SK-N-SH (cell line): ENCODE data around the gene RPS6KC1. TPM values are rescaled to one million over a fixed set of nuclear protein-coding genes. Genes with fewer than 3 reads are reported as not detected.
"Not testable (repeated sequence)": the region's sequence is repeated elsewhere in the genome, so short reads cannot be mapped to it uniquely, and the experiment has no call there.

Experiments used
- CTCF ChIA-PET: fragments of 300-600, 350-600 bp; formaldehyde crosslinking; extraction: SDS; loops from one replicate; lab custom pipeline; 2021; lab: Yijun Ruan, JAX
- POLR2A ChIA-PET: fragments of 350-600 bp; sonication (Branson Sonifier 250); formaldehyde crosslinking; extraction: SDS; loops from one replicate; lab custom pipeline; 2020; ENCODE audit warnings: antibody characterized with exemption, inconsistent platforms; lab: Yijun Ruan, JAX
- DNase-seq: peaks from one replicate; pipeline ENCODE4 v3.0.0; 2012
- H2AFZ ChIP-seq: fragments of 200-600 bp; sonication (generic); 2 replicates; pipeline ENCODE4 v1.8.1; 2016; ENCODE audit warnings: antibody characterized with exemption, mild to moderate bottlenecking, low read depth
- H3F3A ChIP-seq: fragments of 200-600 bp; sonication (generic); replicated peaks from 2 replicates; pipeline ENCODE3; 2016; ENCODE audit warnings: antibody characterized with exemption, mild to moderate bottlenecking; ENCODE audit not compliant: insufficient read depth
- H3K27ac ChIP-seq, 2 experiments: fragments of 200-500 bp in 1 of 2; fragments of 200-600 bp in 1 of 2; sonication (Bioruptor generic) in 1 of 2; sonication (generic), shearing (Covaris generic) in 1 of 2; 2 replicates each; pipeline versions ENCODE4 v1.5.1 to v1.6.1; 2014 to 2016; ENCODE audit warnings: low read depth in 2 of 2, inconsistent platforms in 1 of 2, low read length in 1 of 2, mild to moderate bottlenecking in 1 of 2, mixed read lengths in 1 of 2
- H3K27me3 ChIP-seq: fragments of 200-600 bp; sonication (generic), shearing (Covaris generic); 2 replicates; pipeline ENCODE4 v1.6.1; 2016; ENCODE audit warnings: mixed run types; ENCODE audit not compliant: insufficient read depth
- H3K36me3 ChIP-seq, 2 experiments: fragments of 200-500 bp in 1 of 2; fragments of 200-600 bp in 1 of 2; sonication (Bioruptor generic) in 1 of 2; sonication (generic) in 1 of 2; replicated peaks in 1 of 2; 2 replicates each; pipeline versions ENCODE3 to v1.5.1; 2014 to 2016; ENCODE audit warnings: low read length in 1 of 2, mild to moderate bottlenecking in 1 of 2; ENCODE audit not compliant: insufficient read depth in 2 of 2, control insufficient read depth in 1 of 2
- H3K4me1 ChIP-seq, 2 experiments: fragments of 200-500 bp in 1 of 2; fragments of 200-600 bp in 1 of 2; sonication (Bioruptor generic) in 1 of 2; sonication (generic), shearing (Covaris generic) in 1 of 2; 2 replicates each; pipeline versions ENCODE4 v1.5.1 to v1.6.1; 2014 to 2016; ENCODE audit warnings: low read depth in 1 of 2, low read length in 1 of 2, mixed run types in 1 of 2; ENCODE audit not compliant: insufficient read depth in 2 of 2, control insufficient read depth in 1 of 2
- H3K4me2 ChIP-seq: fragments of 200-600 bp; sonication (generic), shearing (Covaris generic); 2 replicates; pipeline ENCODE4 v1.6.1; 2017; ENCODE audit warnings: mixed run types
- H3K4me3 ChIP-seq, 2 experiments: fragments of 200-500 bp in 1 of 2; fragments of 200-600 bp in 1 of 2; sonication (Bioruptor generic) in 1 of 2; sonication (generic), shearing (Covaris generic) in 1 of 2; 2 replicates each; pipeline versions ENCODE4 v1.5.1 to v1.8.1; 2014 to 2016; ENCODE audit warnings: low read depth in 2 of 2, inconsistent platforms in 1 of 2, low read length in 1 of 2, mild to moderate bottlenecking in 1 of 2, mixed read lengths in 1 of 2, moderate library complexity in 1 of 2
- H3K79me2 ChIP-seq: fragments of 200-600 bp; sonication (generic); 2 replicates; pipeline ENCODE4 v1.8.1; 2017; ENCODE audit warnings: mild to moderate bottlenecking; ENCODE audit not compliant: insufficient read depth
- H3K9ac ChIP-seq: fragments of 200-600 bp; sonication (generic); 2 replicates; pipeline ENCODE4 v1.6.1; 2017; ENCODE audit warnings: mixed run types
- H3K9me2 ChIP-seq: fragments of 200-600 bp; sonication (generic); 2 replicates; pipeline ENCODE4 v1.6.1; 2017; ENCODE audit warnings: mixed run types
- H3K9me3 ChIP-seq: fragments of 200-600 bp; sonication (generic); 2 replicates; pipeline ENCODE4 v1.6.1; 2017; ENCODE audit warnings: mixed run types, mild to moderate bottlenecking, moderate library complexity
- H4K20me1 ChIP-seq: fragments of 200-600 bp; sonication (generic); 2 replicates; pipeline ENCODE4 v1.6.1; 2017; ENCODE audit warnings: mild to moderate bottlenecking, mixed run types; ENCODE audit not compliant: insufficient read depth
- CHD2 ChIP-seq: fragments of 150-350 bp; IDR thresholded peaks from 2 replicates; pipeline ENCODE4 v1.6.1; 2018; ENCODE audit warnings: low read length; ENCODE audit not compliant: partially characterized antibody
- ELF1 ChIP-seq: IDR thresholded peaks from 2 replicates; pipeline ENCODE4 v1.4.0; 2012
- EP300 ChIP-seq, 2 experiments: IDR thresholded peaks; 2 replicates each; pipeline versions ENCODE4 v1.4.0 to v1.6.1; 2012; ENCODE audit warnings: borderline replicate concordance in 1 of 2, low read depth in 1 of 2, low read length in 1 of 2
- EZH2phosphoT487 ChIP-seq: fragments of 200-600 bp; sonication (generic); IDR thresholded peaks from 2 replicates; pipeline ENCODE4 v1.6.1; 2017; ENCODE audit warnings: low read depth, mixed run types, mild to moderate bottlenecking, antibody characterized with exemption, moderate library complexity, borderline replicate concordance
- FOXJ3 ChIP-seq: sonication (generic); formaldehyde crosslinking; IDR thresholded peaks from 2 replicates; pipeline ENCODE4 v1.5.1; 2020; ENCODE audit warnings: mild to moderate bottlenecking, missing genetic modification reagents
- JUND ChIP-seq: IDR thresholded peaks from 2 replicates; pipeline ENCODE4 v1.4.0; 2012
- MEF2A ChIP-seq: IDR thresholded peaks from 2 replicates; pipeline ENCODE4 v1.4.0; 2012; ENCODE audit warnings: low read depth, borderline replicate concordance
- NFIC ChIP-seq: IDR thresholded peaks from 2 replicates; pipeline ENCODE4 v1.4.0; 2012; ENCODE audit warnings: borderline replicate concordance
- NRF1 ChIP-seq: IDR thresholded peaks from 2 replicates; pipeline ENCODE4 v1.6.1; 2012; ENCODE audit warnings: low read depth, mild to moderate bottlenecking, low read length
- RAD21 ChIP-seq: IDR thresholded peaks from 2 replicates; pipeline ENCODE4 v1.6.1; 2012; ENCODE audit warnings: mild to moderate bottlenecking, low read length
- RCOR1 ChIP-seq: fragments of 150-350 bp; IDR thresholded peaks from 2 replicates; pipeline ENCODE4 v1.6.1; 2017; ENCODE audit warnings: antibody characterized with exemption, low read length
- RXRA ChIP-seq: IDR thresholded peaks from 2 replicates; pipeline ENCODE4 v1.4.0; 2012; ENCODE audit warnings: low read depth, mild to moderate bottlenecking, borderline replicate concordance
- SIN3A ChIP-seq: IDR thresholded peaks from 2 replicates; pipeline ENCODE4 v1.6.1; 2012; ENCODE audit warnings: low read depth, mild to moderate bottlenecking, low read length, moderate library complexity, borderline replicate concordance
- TCF12 ChIP-seq: IDR thresholded peaks from 2 replicates; pipeline ENCODE4 v1.4.0; 2012
- YY1 ChIP-seq: IDR thresholded peaks from 2 replicates; pipeline ENCODE4 v1.4.0; 2012; ENCODE audit warnings: low read depth, mild to moderate bottlenecking
- WGBS: methylation state at CpG from one replicate; pipeline ENCODE4 v1.1.6; 2017; ENCODE audit warnings: low lambda C conversion rate; 5-methylcytosine and 5-hydroxymethylcytosine counted together
- polyA plus RNA-seq, 3 experiments: library from polyadenylated mRNA; depleted of rRNA; stranded (reverse); fragments of >200 nt; gene quantifications; 2 replicates each; pipeline ENCODE4 v1.2.3, GENCODE V29; 2012
- TF ChIP-seq, protein P1 (sequence below): fragments of 150-350 bp; IDR thresholded peaks from 2 replicates; pipeline ENCODE4 v1.6.1; 2016; ENCODE audit warnings: mild to moderate bottlenecking, low read depth, low read length
- TF ChIP-seq, protein P2 (sequence below): IDR thresholded peaks from 2 replicates; pipeline ENCODE4 v1.4.0; 2012; ENCODE audit warnings: low read depth, borderline replicate concordance
- TF ChIP-seq, protein P3 (sequence below): IDR thresholded peaks from 2 replicates; pipeline ENCODE4 v1.4.0; 2012; ENCODE audit warnings: low read depth

RPS6KC1 gene
- polyA plus RNA-seq, 1 of the 3 experiments (the other 2 are of a cell fraction): 7.8 TPM

DNA sequence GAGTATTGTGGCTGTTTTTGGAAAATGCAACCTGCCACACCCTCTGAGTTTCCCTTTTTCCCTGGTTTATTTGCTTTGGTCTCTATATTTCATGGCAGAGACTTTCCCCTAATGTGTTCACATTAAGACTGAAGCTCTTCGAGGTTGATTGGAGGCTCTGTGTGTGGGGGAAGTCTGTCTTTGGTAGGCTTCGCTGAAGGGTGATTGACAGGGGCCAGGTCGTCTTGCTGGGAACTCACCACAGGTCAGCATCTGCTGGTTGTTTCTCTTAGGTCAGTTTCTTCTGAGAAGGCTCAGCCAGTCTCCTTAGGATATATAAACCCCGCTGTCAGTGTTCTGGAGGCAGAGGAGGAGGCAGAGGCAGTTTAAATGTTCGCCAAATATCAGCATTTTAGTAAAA lies 249.4 kb downstream of the RPS6KC1 start:
- Histone ChIP-seq H3K9me2 (no peaks in the 10 kb centered on the region), H3K4me3 (no peak overlapping the region), H4K20me1 (no peaks in the 10 kb centered on the region), H3K27ac (no peak overlapping the region), H3K36me3 (no peaks in the 10 kb centered on the region), H3K79me2 (no peaks in the 10 kb centered on the region), H3F3A (no peaks in the 10 kb centered on the region), H3K27me3 (no peaks in the 10 kb centered on the region), H3K9ac (no peak overlapping the region), H3K9me3 (no peaks in the 10 kb centered on the region), H3K4me2 (no peak overlapping the region), H3K4me1 (no peaks in the 10 kb centered on the region), H2AFZ (no peak overlapping the region)
- CTCF ChIA-PET: no interaction called here
- POLR2A ChIA-PET: no interaction called here
- TF ChIP-seq, protein P1, sequence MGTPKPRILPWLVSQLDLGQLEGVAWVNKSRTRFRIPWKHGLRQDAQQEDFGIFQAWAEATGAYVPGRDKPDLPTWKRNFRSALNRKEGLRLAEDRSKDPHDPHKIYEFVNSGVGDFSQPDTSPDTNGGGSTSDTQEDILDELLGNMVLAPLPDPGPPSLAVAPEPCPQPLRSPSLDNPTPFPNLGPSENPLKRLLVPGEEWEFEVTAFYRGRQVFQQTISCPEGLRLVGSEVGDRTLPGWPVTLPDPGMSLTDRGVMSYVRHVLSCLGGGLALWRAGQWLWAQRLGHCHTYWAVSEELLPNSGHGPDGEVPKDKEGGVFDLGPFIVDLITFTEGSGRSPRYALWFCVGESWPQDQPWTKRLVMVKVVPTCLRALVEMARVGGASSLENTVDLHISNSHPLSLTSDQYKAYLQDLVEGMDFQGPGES: no peak
- TF ChIP-seq RCOR1: no peak
- TF ChIP-seq FOXJ3: no peak
- TF ChIP-seq EP300 (IDR thresholded peaks at IDR 0.05; ENCODE audit: borderline replicate concordance in 1 of 2, low read depth in 1 of 2, low read length in 1 of 2): no peak
- TF ChIP-seq RXRA: no peak
- no peak for TF ChIP-seq SIN3A
- no peak for TF ChIP-seq TCF12
- 75% methylated on average over 5 of the region's 5 CpGs for WGBS
- DNase-seq: no peak

DNA sequence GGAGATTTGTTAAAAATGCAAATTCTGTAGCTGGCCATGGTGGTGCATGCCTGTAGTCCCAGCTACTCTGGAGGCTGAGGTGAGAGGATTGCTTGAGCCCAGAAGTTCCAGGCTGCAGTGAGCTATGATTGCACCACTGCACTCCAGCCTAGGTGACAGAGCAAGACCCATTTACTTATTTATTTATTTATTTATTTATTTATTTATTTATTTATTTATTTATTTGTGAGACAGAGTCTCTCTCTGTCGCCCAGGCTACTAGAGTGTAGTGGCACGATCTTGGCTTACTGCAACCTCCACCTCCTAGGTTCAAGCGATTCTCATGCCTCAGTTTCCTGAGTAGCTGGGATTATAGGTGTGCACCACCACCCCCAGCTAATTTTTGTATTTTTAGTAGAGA lies 250.5 kb downstream of the RPS6KC1 start:
- POLR2A ChIA-PET, H3K4me1 ChIP-seq, H3K9me3 ChIP-seq, H3K36me3 ChIP-seq, H3K4me3 ChIP-seq, H3K79me2 ChIP-seq, H3K27me3 ChIP-seq, H3K4me2 ChIP-seq, DNase-seq, H3K9me2 ChIP-seq, H2AFZ ChIP-seq, H4K20me1 ChIP-seq, H3F3A ChIP-seq, H3K27ac ChIP-seq, H3K9ac ChIP-seq: not testable (repeated sequence)
- WGBS: 70% methylated on average over 3 of the region's 3 CpGs
- CTCF ChIA-PET: interaction anchor here (0.6 kb wide), 1 partner anchor 614 kb away, joined by 3 read pairs; no protein-coding TSS in a partner anchor

DNA sequence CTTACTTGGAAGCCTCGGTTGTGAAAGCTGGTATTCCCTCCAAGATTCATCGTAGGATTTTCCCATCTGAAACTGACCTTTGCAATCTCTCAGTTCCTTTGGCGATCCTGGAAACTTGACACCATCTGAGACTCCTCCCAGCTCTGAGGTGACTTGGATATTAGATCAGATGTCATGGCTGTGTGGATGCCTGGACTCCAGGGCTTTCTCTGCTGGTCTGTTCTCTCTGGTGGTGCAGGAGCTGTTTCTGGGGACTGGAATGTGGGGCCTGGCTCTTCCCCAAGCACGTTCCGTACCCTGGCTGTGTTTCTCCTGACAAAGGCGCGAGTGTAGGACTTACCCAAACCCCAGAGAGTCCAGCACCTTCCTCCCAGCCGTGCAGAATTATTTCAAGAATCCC lies 252.2 kb downstream of the RPS6KC1 start:
- H3K27ac ChIP-seq: no peak overlapping the region
- POLR2A ChIA-PET: no interaction called here
- CTCF ChIA-PET: interaction anchor here (1.0 kb wide), 1 partner anchor 911 kb away, joined by 3 read pairs; no protein-coding TSS in a partner anchor
- TF ChIP-seq ELF1 (no peak), NFIC (no peak), JUND (no peak), SIN3A (no peak), NRF1 (no peak), TCF12 (no peak), RAD21 (no peak), YY1 (no peak), CHD2 (no peak), FOXJ3 (no peak), EZH2phosphoT487 (no peak), EP300 (IDR thresholded peaks at IDR 0.05; ENCODE audit: borderline replicate concordance in 1 of 2, low read depth in 1 of 2, low read length in 1 of 2) (no peak), MEF2A (no peak), RCOR1 (no peak)
- TF ChIP-seq, protein P2, sequence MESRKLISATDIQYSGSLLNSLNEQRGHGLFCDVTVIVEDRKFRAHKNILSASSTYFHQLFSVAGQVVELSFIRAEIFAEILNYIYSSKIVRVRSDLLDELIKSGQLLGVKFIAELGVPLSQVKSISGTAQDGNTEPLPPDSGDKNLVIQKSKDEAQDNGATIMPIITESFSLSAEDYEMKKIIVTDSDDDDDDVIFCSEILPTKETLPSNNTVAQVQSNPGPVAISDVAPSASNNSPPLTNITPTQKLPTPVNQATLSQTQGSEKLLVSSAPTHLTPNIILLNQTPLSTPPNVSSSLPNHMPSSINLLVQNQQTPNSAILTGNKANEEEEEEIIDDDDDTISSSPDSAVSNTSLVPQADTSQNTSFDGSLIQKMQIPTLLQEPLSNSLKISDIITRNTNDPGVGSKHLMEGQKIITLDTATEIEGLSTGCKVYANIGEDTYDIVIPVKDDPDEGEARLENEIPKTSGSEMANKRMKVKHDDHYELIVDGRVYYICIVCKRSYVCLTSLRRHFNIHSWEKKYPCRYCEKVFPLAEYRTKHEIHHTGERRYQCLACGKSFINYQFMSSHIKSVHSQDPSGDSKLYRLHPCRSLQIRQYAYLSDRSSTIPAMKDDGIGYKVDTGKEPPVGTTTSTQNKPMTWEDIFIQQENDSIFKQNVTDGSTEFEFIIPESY: no peak
- TF ChIP-seq, protein P3, sequence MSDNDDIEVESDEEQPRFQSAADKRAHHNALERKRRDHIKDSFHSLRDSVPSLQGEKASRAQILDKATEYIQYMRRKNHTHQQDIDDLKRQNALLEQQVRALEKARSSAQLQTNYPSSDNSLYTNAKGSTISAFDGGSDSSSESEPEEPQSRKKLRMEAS: no peak

More for the DNA sequence above, 252.2 kb downstream of the RPS6KC1 start:
- H3K9me2 ChIP-seq: no peaks in the 10 kb centered on the region
- no peak overlapping the region for H3K4me3 ChIP-seq
- H3K4me1 ChIP-seq: no peaks in the 10 kb centered on the region
- no peaks in the 10 kb centered on the region for H4K20me1 ChIP-seq
- no peaks in the 10 kb centered on the region for H3F3A ChIP-seq
- H3K9me3 ChIP-seq: no peaks in the 10 kb centered on the region
- H3K9ac ChIP-seq: no peak overlapping the region
- no peaks in the 10 kb centered on the region for H3K79me2 ChIP-seq
- H3K27me3 ChIP-seq: no peaks in the 10 kb centered on the region
- H3K36me3 ChIP-seq: no peaks in the 10 kb centered on the region
- 78% methylated on average over 8 of the region's 8 CpGs for WGBS
- no peak overlapping the region for H3K4me2 ChIP-seq
- DNase-seq: no peak
- no peak overlapping the region for H2AFZ ChIP-seq
